ENCODE results near the gene TNFRSF14.
"Not testable (repeated sequence)": the region's sequence is repeated elsewhere in the genome, so short reads cannot be mapped to it uniquely, and the experiment has no call there.

Gene TNFRSF14

DNA sequence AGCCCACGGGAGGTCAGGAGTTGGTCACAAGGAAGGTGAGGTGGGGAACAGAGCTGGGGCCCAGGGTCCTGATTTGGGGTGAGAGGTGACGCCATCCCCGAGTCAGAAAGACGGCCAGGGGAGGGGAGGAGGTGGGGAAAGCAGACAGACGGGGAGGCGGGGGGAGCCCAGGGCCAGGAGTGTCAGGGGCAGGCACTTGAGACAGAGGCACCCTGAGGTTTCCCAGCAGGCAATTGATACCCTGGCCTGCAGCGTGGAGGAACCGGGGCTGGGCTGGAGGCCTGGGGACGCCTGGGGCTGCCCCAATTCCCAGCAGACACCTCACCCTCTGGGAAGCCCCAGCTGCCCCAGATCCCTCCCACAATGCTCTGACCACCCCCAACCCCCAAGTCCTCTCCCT is 3.1 kb upstream of the TNFRSF14 start:
- DNase-seq (ENCODE audit: low read depth, low spot score) = not testable (repeated sequence)

DNA sequence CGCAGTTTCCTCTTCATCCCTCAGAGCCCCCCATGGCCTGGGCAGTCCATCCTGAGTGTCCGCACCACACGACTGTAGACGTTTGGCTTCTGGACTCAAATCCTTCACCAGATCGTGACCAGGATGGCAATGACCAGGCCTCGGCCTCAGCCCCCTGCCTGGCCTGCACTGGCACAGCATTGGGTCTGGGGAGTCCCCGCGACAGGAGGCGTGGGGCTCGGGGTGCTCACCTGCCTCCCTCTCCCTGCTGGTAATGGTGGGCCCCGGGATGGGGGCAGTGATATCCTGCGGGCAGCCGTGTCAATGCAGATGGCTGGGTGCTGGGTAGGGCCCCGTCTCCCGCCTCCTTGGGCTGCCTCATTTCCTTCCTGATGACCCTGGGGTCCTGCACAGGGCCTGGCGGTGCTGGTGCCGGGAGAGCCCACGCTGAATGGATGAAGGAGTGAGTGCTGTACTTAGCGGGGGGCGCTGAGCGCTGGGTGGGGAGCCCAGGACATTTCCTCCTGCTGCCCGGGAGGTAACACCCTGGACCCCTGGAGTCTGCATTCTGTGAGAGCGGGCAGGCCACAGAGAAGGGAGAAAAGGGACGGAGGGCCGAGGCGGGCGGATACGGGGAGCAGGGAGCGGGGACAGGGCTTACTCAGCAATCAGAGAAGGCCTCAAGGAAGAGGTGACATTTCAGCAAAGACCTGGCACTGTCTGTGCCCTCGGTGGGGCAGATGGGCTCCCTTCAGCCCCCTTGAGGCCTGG is 2.1 kb upstream of the TNFRSF14 start:
- DNase-seq (ENCODE audit: low read depth, low spot score) = no peak

DNA sequence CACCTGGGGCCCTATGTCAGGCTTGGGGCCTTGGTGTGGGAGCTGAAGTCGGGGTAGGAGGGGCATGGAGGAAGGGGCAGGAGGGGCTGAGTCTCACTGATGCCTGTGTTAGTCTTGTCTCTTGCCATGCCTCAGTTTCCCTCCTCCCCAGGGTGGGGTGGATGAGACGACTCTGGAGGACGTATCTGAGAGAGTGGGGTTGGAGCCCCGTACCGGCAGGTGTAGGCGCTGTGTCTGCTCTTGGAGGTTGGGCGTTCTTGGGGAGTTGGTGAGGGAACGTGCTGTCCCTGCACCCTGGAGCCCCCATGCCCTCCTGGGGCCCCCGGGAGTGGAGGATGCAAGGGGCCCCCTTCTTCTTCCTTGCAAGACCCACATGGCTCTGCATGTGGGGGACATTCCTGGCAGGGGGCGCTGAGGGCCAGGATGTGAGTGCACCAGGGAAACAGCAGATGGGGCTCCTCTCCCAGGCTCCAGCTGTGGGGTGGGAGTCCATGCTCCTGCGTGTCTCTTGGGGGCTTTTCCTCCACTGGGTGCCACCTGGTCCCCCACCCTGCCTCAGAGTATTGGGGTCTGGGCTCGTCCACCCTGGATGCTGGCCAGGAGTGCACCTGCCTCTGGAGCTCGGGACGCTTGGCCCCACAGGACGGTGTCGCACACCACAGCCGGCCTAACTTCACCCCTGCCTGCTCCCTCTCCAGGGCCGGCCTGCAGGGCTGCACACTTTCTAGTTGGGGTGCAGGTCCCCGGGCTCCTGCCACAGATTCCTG is 1.4 kb upstream of the TNFRSF14 start:
- DNase-seq (ENCODE audit: low read depth, low spot score) = no peak

DNA sequence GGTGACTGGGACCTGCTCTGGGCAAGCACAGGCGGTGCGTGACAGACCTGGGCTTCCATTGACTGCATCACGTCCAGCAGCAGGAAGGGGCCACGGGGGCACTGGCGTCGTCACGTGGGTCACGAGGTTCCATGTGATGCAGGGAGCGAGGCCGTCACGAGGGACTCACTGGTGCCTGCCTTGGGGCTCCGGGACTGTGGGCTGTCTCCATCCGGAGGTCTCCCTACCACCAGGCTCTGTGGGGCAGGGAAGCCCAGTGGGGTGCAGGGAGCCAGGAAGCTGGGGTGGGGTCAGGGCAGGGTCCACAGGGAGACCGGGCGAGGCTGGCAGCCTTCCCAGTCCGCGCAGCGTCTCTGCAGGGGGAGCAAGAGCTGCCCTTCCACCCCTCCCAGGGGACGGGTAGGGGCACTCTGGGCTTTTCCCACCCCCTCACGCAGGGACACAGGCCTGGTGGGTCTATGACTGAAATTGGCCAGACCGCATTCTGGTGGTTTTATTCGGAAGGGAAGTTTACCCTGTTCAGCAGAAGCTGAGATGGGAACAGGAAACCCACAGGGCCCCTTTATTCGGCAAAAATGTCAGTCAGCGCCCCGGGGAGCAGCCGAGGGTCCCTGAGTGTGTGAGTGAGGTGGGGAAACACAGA is 416 bp upstream of the TNFRSF14 start:
- DNase-seq (ENCODE audit: low read depth, low spot score) = no peak

DNA sequence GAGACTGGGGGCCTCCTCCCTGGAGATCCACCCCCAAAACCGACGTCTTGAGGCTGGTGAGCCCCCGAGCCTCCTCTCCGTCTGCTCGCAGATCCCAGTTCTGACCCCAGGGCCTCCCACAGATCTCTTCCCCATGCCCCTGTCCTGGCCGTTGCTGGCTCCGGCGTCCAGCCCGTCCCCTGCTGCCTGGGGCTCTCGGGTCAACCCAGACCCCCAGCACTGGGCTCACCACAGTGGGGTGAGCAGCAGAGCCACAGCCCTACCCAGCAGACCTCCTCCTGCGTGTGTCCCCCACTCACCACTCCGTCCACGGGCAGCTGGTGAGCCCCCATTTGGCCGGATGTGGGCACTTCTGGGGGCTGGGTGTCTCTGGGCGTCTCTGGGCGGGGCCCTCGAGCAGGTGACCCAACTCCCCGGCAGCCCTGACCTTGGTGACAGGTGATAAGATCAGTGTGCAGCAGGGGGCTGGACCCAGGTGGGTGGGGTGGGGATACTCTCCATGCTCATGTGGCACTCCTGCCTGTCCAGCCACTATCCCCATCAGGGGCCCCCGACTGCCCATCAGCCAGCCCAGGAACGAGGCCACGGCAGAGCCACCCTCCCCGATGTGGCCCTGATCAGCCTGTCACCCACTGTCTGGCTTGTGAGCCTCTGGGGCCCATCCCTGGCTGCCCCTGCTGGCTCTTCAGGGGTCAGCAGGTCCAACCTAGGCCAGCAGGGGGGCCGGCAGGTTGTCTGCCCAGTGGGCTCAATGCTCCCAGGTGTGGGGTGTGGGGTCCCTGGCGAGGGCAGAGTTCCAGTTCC is 709 bp downstream of the TNFRSF14 start:
- no peak for DNase-seq (ENCODE audit: low read depth, low spot score)

DNA sequence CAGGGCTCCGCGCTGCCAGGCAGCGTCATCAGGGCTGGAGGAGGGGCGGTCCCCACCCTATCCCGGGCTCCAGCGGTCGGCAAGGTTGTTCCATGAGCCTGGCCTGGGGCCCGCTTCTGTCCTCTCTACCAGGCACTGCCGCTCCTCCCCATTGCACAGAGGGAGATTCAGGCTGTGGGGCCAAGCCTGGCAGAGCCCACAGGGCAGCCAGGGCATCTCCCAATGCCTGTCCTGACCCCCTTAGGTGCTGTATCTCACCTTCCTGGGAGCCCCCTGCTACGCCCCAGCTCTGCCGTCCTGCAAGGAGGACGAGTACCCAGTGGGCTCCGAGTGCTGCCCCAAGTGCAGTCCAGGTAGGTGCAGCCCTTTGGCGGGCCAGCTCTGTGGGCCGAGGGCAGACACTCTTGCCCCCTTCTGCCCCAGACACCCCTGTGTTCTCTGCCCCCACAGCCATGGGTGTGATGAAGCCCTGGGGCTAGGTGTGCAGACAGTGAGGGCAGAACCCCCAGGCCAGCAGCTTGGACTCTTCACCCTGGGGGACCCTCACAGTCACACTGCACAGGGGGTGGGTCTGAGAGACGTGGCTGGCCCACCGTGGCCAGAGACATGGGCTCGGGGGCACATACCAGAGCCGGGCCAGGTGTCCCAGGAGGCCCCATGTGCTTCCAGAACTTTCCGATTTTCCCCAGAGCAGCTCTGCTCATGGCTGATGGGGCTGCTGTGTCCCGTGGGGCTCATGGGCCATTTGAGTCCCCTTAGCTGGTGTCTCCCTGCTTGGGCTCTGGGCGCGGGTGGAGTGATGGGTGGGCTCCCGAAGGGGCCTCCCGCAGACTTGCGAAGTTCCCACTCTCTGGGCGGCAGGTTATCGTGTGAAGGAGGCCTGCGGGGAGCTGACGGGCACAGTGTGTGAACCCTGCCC is 1.6 kb downstream of the TNFRSF14 start:
- no peak for DNase-seq (ENCODE audit: low read depth, low spot score)

DNA sequence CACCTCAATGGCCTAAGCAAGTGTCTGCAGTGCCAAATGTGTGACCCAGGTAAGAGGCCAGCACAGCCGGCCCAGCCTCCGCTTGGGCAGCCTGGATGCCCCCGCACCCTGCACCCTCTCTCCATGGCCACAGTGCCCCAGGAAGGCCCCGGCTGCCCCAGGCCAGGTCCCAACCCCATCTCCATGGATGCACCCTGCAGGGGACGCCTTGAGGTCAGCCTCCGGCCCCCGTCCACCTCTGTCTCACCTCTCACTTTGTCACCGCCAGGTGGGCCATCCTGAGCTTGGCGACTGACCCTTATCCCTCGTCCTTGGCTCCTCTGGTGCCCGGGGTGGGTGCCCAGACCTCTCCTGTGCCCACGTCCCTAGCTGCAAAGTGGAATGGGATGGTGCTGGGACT is 2.2 kb downstream of the TNFRSF14 start:
- no peak for DNase-seq (ENCODE audit: low read depth, low spot score)

DNA sequence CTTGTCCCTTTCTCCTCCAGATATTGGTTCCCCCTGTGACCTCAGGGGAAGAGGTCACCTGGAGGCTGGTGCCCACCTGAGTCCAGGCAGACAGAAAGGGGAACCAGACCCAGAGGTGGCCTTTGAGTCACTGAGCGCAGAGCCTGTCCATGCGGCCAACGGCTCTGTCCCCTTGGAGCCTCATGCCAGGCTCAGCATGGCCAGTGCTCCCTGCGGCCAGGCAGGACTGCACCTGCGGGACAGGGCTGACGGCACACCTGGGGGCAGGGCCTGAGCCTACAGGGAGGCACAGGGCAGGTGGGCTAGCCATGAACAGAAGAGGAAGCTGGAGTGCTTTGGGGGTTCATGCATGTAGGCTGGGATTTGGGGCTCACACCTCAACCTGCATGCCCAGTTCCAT is 2.7 kb downstream of the TNFRSF14 start:
- no peak for DNase-seq (ENCODE audit: low read depth, low spot score)

DNA sequence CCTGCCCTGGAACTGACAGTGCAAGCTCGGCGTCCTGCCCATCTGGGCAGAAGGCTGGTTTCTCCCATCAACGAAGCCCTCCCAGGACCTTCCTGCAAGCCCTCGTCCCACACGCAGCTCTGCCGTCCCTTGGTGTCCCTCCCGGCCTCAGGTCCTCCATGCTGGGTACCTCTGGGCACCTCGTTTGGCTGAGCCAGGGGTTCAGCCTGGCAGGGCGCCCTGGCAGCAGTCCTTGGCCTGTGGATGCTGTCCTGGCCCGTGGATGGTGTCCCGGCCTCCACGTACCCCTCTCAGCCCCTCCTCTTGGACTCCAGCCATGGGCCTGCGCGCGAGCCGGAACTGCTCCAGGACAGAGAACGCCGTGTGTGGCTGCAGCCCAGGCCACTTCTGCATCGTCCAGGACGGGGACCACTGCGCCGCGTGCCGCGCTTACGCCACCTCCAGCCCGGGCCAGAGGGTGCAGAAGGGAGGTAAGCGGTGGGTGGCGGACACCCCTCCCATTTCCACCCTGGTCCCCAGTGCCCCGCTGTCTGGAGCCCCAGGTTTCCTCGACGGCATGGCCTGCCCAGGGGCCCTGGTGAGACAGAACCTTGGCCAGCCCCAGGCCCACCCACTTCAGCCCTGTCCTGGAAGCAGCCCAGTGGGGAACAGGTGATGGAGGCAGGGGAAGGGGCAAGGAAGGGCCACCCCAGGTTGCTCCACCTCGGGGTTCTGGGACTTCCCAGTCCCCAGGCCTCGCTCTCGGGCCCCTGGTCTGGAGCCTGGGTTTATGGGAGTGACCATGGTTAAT is 3.5 kb downstream of the TNFRSF14 start:
- no peak for DNase-seq (ENCODE audit: low read depth, low spot score)

DNA sequence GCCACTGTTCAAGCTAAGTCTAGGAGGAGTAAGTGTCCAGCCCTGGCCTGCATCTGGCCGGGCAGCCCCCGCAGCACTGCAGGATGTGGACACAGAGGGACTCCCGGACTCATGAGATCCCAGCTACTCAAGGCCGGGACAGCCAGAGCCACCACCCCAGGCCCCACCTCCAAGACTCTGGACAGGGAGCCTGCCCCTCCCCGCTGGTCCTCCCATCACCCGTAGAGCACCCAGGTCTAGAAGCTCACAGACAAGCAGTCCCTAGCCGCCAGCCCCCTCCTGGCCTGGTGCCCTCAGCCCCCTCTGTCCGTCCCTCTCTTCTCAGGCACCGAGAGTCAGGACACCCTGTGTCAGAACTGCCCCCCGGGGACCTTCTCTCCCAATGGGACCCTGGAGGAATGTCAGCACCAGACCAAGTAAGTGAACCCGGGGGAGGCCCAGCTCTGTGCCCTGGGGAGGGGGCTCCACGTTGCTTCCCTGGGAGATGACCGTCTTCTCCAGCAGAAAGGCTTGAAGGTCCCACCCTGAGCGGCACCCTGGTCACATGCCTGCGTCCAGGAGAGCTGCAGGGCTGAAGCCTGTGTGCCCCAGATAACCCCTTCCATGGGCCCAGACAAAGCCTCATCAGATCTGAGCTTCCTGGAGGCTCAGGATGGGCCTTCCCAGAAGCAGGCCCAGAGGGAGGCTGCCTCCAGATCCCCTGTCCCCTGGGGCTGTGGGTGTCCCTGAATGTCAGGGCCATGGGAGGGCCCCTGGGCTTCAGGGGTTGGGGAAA is 4.3 kb downstream of the TNFRSF14 start:
- no peak for DNase-seq (ENCODE audit: low read depth, low spot score)

DNA sequence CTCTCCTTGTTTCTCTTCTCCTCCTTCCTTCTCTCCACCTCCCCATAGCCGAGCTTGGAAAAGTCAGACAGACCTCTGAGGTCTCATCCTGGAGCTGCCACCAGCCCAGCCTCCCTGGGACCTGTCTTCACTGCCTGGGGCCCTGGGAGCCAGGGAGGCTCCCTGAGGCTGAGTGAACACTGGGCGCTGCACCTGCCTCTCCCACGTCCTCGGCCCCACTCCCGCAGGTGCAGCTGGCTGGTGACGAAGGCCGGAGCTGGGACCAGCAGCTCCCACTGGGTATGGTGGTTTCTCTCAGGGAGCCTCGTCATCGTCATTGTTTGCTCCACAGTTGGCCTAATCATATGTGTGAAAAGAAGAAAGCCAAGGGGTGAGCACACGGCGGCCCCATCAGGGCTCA is 5.3 kb downstream of the TNFRSF14 start:
- DNase-seq (ENCODE audit: low read depth, low spot score) = no peak

DNA sequence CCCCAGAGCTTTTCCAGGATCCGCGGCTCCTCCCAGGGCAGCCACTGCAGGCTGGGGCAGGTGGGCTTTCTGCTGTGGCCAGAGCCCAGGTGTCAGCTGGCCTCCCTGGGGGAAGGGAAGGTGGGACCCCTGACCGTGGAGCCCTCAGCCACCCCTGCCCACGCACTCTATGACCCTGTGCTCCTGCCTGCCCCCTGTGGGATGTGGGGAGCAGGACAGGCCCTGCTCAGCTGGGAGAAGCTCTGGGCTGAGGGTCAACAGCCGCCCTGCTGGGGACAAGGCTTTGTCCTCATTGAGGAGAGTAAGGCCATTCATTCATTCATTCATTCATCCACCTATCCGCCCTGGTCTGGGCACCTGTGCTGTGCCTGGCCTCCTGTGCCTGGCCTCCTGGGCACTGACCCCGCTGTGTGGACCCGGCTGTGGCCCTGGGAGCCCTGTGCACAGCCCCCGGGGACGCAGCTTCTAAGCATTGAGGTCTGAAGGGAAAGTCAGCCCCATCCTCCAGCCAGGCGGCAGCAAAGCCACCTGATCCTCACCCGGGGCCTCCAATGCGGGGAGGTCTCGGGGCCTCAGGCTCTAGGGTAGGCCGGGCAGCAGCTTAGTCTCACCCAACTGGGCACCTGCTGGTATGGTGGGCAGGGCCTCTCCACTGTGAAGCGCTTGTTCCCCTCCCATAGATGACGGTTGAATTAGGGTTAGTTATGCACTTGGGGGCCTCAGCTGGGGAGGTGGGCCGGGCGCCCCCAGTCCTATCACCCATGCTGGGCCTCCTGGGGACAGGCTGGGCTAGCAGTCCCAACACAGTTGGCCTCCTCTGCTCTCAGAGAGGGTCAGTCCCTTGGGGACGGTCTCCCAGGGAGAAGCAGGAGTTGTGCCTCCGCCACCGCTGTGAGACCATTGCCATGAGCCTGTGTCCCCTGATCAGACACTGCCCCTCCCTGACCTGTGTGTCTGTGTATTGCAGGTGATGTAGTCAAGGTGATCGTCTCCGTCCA is 6.0 kb downstream of the TNFRSF14 start:
- no peak for DNase-seq (ENCODE audit: low read depth, low spot score)

DNA sequence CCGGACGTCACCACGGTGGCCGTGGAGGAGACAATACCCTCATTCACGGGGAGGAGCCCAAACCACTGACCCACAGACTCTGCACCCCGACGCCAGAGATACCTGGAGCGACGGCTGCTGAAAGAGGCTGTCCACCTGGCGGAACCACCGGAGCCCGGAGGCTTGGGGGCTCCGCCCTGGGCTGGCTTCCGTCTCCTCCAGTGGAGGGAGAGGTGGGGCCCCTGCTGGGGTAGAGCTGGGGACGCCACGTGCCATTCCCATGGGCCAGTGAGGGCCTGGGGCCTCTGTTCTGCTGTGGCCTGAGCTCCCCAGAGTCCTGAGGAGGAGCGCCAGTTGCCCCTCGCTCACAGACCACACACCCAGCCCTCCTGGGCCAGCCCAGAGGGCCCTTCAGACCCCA is 7.0 kb downstream of the TNFRSF14 start:
- DNase-seq (ENCODE audit: low read depth, low spot score) = no peak

DNA sequence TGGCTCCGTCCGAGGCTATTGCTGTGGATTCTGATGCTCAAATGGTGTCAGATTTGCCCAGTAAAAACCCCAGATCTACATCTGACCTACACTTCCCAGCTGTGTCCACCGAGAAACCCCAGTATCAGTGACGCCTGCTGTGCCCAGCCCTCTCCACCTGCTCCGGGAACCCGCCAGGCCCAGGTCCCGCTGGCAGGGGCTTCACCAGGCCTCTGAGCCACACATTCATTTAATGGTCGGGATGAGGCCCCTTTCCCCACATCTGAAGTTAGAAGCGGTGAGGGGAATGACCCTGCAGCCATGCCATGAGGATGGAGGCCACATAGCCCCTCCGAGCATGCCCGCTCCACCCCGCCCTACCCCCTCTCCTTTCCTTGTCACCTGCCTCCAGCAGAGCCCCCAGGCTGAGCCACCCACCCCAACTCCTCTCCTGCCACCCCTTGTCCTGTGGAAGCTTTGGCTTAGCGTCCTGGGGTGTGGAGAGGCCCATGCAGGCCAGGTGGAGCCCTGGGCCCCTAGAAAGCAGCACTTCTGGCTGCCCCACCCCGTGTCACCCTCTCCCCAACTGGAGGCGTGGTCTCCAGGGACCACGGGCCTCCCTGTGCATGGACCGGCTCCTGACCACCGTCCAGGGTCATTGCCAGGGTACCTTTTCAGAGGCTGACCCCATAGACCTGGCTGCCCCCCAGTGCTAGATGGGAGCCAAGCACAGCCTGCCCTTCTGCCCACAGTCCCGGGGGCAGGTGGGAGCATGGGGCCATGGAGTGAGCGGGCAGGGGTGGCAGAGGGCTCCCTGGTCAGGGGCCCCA is 8.0 kb downstream of the TNFRSF14 start:
- no peak for DNase-seq (ENCODE audit: low read depth, low spot score)

DNA sequence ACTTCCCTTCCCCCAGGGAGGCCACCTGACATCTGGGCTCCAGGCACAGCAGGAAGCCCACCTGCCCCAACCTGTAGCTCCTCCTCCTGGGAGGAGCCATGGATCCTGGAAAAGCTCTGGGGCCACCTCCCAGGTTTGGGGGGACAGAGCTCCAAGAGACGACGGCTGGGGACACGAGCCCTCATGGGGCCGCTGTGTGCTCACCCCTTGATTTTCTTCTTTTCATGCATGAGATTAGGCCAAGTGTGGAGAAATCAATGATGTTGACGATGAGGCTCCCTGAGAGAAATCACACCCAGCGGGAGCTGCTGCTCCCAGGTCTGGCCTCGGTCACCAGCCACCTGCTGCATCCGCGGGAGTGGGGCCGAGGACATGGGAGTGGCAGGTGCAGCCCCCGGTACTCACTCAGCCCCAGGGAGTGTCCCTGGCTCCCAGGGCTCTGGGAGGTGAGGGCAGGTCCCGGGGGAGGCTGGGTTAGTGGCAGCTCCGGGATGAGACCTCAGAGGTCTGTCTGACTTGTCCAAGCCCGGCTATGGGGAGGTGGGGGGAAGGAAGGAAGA is 8.7 kb downstream of the TNFRSF14 start:
- DNase-seq (ENCODE audit: low read depth, low spot score) = no peak

DNA sequence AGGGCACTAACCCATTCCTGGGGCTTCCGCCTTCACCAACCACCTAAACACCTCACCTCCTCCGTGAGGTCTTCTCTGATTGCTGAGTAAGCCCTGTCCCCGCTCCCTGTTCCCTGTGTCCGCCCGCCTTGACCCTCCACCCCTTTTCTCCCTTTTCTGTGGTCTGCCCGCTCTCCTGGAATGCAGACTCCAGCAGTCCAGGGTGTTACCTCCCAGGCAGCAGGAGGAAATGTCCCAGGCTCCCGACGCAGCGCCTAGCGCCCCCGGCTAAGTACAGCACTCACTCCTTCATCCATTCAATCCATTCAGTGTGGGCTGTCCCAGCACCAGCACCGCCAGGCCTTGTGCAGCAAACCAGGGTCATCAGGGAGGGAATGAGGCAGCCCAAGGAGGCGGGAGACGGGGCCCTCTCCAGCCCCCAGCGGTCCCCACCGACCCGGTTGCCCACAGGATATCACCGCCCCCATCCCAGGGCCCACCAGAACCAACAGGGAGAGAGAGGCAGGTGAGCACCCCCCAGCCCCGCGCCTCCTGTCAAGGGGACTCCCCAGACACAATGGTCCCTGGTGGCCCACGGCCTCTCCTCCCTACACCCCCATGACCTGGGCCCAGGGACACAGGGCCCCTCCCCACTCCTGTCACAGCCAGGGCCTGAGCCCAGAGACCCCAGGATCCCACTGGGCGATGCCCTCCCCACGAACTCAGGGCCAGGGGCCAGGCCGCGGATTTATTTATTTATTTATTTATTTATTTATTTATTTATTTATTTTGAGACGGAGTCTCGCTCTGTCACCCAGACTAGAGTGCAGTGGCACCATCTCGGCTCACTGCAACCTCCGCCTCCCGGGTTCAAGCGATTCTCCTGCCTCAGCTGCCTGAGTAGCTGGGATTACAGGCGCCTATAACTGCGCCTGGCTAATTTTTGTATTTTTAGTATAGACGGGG is 10.2 kb downstream of the TNFRSF14 start:
- DNase-seq (ENCODE audit: low read depth, low spot score) = no peak

All from smooth muscle cell of the brain vasculature (primary cell).